K562 (cell line): ENCODE measurements around the gene SMIM21. TPM values are rescaled to one million over a fixed set of nuclear protein-coding genes. Genes with fewer than 3 reads are reported as not detected.

Experiments
- ATAC-seq: fragments of 200-7000 bp; cut with Tn5 transposase; 3 replicates; pipeline ENCODE4 v1.9.1; 2020; ENCODE audit warnings: moderate library complexity
- BruUV-seq: library from RNA; stranded (reverse); fragments of 400-500 nt; replicated peaks from 2 replicates; lab custom pipeline; 2021; lab: Mats Ljungman, UMichigan
- CTCF ChIA-PET: fragments of 300-600 bp; formaldehyde crosslinking; extraction: SDS; loops from one replicate; lab custom pipeline; 2021; ENCODE audit warnings: low intra/inter-chr PET ratio; lab: Yijun Ruan, JAX
- POLR2A ChIA-PET: fragments of 300-600, 350-650 bp; sonication (Branson Sonifier 250); formaldehyde crosslinking; extraction: SDS; loops from one replicate; lab custom pipeline; 2021; ENCODE audit warnings: antibody characterized with exemption, inconsistent platforms; lab: Yijun Ruan, JAX
- DNase-seq, 4 experiments: peaks; one replicate each; pipeline versions ENCODE4 v3.0.0 to v3.0.0-alpha.2; 2011 to 2018; ENCODE audit warnings: low spot score in 3 of 4, mixed read lengths in 3 of 4; ENCODE audit errors: extremely low read depth in 1 of 4
- FAIRE-seq: peaks from 2 replicates; lab custom pipeline; 2011; peaks lifted over from hg19 to GRCh38; lab: Jason Lieb, UNC
- H2AFZ ChIP-seq: 2 replicates; pipeline ENCODE4 v1.6.0; 2011; ENCODE audit warnings: low read depth, low read length, control low read depth, inconsistent platforms
- H3K27ac ChIP-seq: fragments of 200-600 bp; 3 replicates; pipeline ENCODE4 v1.8.0; 2011; ENCODE audit warnings: low read depth, mild to moderate bottlenecking, control low read depth, inconsistent platforms, low read length, moderate library complexity, mixed read lengths; ENCODE audit errors: extremely low read depth
- H3K27me3 ChIP-seq, 2 experiments: fragments of 300-600 bp in 1 of 2; 2 replicates in 1 of 2; 3 replicates in 1 of 2; pipeline versions ENCODE4 v1.6.0 to v1.8.0; 2011; ENCODE audit warnings: inconsistent platforms in 2 of 2, low read length in 2 of 2, mild to moderate bottlenecking in 1 of 2, mixed read lengths in 1 of 2, moderate library complexity in 1 of 2; ENCODE audit not compliant: control insufficient read depth in 2 of 2, insufficient read depth in 2 of 2
- H3K36me3 ChIP-seq: fragments of 300-600 bp; 3 replicates; pipeline ENCODE4 v1.8.0; 2011; ENCODE audit warnings: mild to moderate bottlenecking, low read length, inconsistent platforms; ENCODE audit not compliant: control insufficient read depth, insufficient read depth
- H3K4me1 ChIP-seq, 2 experiments: fragments of 200-600 bp in 1 of 2; replicated peaks in 1 of 2; 2 replicates in 1 of 2; 3 replicates in 1 of 2; pipeline versions ENCODE4 v1.5.1 to v1.8.0; 2011; ENCODE audit warnings: inconsistent platforms in 2 of 2, low read length in 2 of 2, mild to moderate bottlenecking in 1 of 2, mixed read lengths in 1 of 2, moderate library complexity in 1 of 2; ENCODE audit not compliant: control insufficient read depth in 2 of 2, insufficient read depth in 2 of 2
- H3K4me2 ChIP-seq: 2 replicates; pipeline ENCODE4 v1.6.1; 2011; ENCODE audit warnings: low read length, control low read depth, inconsistent platforms, mixed read lengths; ENCODE audit not compliant: insufficient read depth
- H3K4me3 ChIP-seq: fragments of 200-600 bp; sonication (generic), shearing (Covaris generic); 2 replicates; pipeline ENCODE4 v1.5.1; 2016; ENCODE audit warnings: control low read depth, inconsistent platforms
- H3K79me2 ChIP-seq: fragments of 200-600 bp; 3 replicates; pipeline ENCODE4 v1.8.0; 2011; ENCODE audit warnings: low read length, inconsistent platforms; ENCODE audit not compliant: control insufficient read depth, insufficient read depth
- H3K9ac ChIP-seq, 2 experiments: 2 replicates each; pipeline versions ENCODE4 v1.6.0 to v1.6.1; 2011; ENCODE audit warnings: low read depth in 2 of 2, low read length in 2 of 2, control low read depth in 1 of 2, inconsistent platforms in 1 of 2, mild to moderate bottlenecking in 1 of 2, mixed read lengths in 1 of 2; ENCODE audit not compliant: insufficient read depth in 1 of 2
- H3K9me1 ChIP-seq: one replicate; pipeline ENCODE4 v1.6.0; 2011; ENCODE audit warnings: inconsistent platforms, mild to moderate bottlenecking, low read length, moderate library complexity; ENCODE audit not compliant: control insufficient read depth, insufficient read depth
- H3K9me3 ChIP-seq: replicated peaks from 2 replicates; pipeline ENCODE4 v1.5.1; 2011; ENCODE audit warnings: low read depth, low read length, inconsistent platforms; ENCODE audit not compliant: control insufficient read depth, insufficient read depth
- H4K20me1 ChIP-seq: replicated peaks from 2 replicates; pipeline ENCODE4 v1.6.1; 2011; ENCODE audit warnings: low read length, inconsistent platforms, mixed read lengths; ENCODE audit not compliant: control insufficient read depth, insufficient read depth
- CEBPZ ChIP-seq: fragments of 150-350 bp; IDR thresholded peaks from 2 replicates; pipeline ENCODE4 v1.6.1; 2014; ENCODE audit warnings: low read depth, mild to moderate bottlenecking, low read length, borderline replicate concordance
- ESRRA ChIP-seq: fragments of 450-650 bp; IDR thresholded peaks from 2 replicates; pipeline ENCODE4 v1.6.1; 2014; ENCODE audit warnings: low read depth, mild to moderate bottlenecking, moderate library complexity, borderline replicate concordance
- HOMEZ ChIP-seq: fragments of 250-450 bp; sonication (Bioruptor Pico); IDR thresholded peaks from 2 replicates; pipeline ENCODE4 v1.4.0; 2020; ENCODE audit warnings: mild to moderate bottlenecking, moderate library complexity
- L3MBTL2 ChIP-seq: fragments of 450-650 bp; IDR thresholded peaks from 2 replicates; pipeline ENCODE4 v1.6.1; 2016; ENCODE audit warnings: mild to moderate bottlenecking, moderate library complexity
- TAL1 ChIP-seq: fragments of 450-650 bp; IDR thresholded peaks from 2 replicates; pipeline ENCODE4 v1.6.1; 2016; ENCODE audit warnings: mild to moderate bottlenecking
- ZNF217 ChIP-seq: sonication (generic); formaldehyde crosslinking; IDR thresholded peaks from 2 replicates; pipeline ENCODE4 v1.8.0; 2022; ENCODE audit warnings: mild to moderate bottlenecking, missing genetic modification reagents
- ZNF77 ChIP-seq: fragments of 250-450 bp; sonication (Bioruptor Pico); IDR thresholded peaks from 2 replicates; pipeline ENCODE4 v1.5.0; 2020
- WGBS: fragments of 100-300 bp; shearing (Covaris generic); methylation state at CpG from one replicate; pipeline ENCODE4 v1.1.6; 2016; ENCODE audit warnings: low coverage, mixed read lengths; ENCODE audit not compliant: insufficient coverage; ENCODE audit errors: missing lambda C conversion rate; 5-methylcytosine and 5-hydroxymethylcytosine counted together
- in situ Hi-C: fragments of 300-500 bp; cut with MboI; formaldehyde crosslinking; loops from 4 replicates; pipeline ENCODE4 v1.15.0; 2018; ENCODE audit warnings: inconsistent platforms, mixed read lengths
- intact Hi-C: fragments of 100-400 bp; cut with micrococcal nuclease; formaldehyde crosslinking; loops from 2 replicates; pipeline ENCODE4 v1.14.2; 2022
- polyA plus RNA-seq, 8 experiments: library from polyadenylated mRNA; depleted of rRNA in 4 of 8; stranded (reverse) in 5 of 8; unstranded in 3 of 8; fragments of >200 nt; fragmentation: Nextera tagmentation in 2 of 8; fragmentation: Illumina TruSeq in 1 of 8; extraction: Ambion mirVana in 2 of 8; extraction: Trizol in 1 of 8; gene quantifications; 2 replicates each; pipeline versions ENCODE4 v1.2.1 to v1.2.3, GENCODE V29; 2011 to 2014; ENCODE audit warnings: inconsistent platforms in 1 of 8, missing spikeins in 1 of 8
- total RNA-seq, 7 experiments: library from RNA; depleted of rRNA in 6 of 7; stranded (reverse); fragments of >200 nt in 6 of 7; fragmentation: Illumina TruSeq in 2 of 7; extraction: Trizol in 2 of 7; gene quantifications; 2 replicates each; pipeline versions ENCODE4 v1.2.1 to v1.2.3, GENCODE V29; 2011 to 2021; ENCODE audit warnings: low replicate concordance in 1 of 7

SMIM21 gene
- total and polyA plus RNA-seq, 9 of the 15 experiments (the other 6 are each of a cell fraction or from before 2014, with no cell fraction given), result not detected

- Histone ChIP-seq H3K9me1 (no peaks in the 10 kb centered on the region), H3K9me3 (no peaks in the 10 kb centered on the region), H3K27me3 (peaks cover 0 to 17% of the 10 kb centered on the region in 2 experiments; a peak in 3 of 5 replicates), H3K36me3 (no peaks in the 10 kb centered on the region), H3K4me1 (no peaks in the 10 kb centered on the region), H3K9ac (no peak overlapping the region), H3K79me2 (no peaks in the 10 kb centered on the region), H3K4me2 (no peak overlapping the region), H4K20me1 (no peaks in the 10 kb centered on the region), H3K27ac (no peak overlapping the region), H3K4me3 (no peak overlapping the region), H2AFZ (no peak overlapping the region)
- DNase-seq (no peak), FAIRE-seq (no peak), ATAC-seq (no peak)
- CTCF ChIA-PET, result no interaction called here
- in situ Hi-C loops (no loop called here), intact Hi-C loops (no loop called here)
- TF ChIP-seq L3MBTL2, result no peak
- TF ChIP-seq TAL1, result no peak
- WGBS, result 0% methylated on average over 4 of the region's 13 CpGs
- POLR2A ChIA-PET, result no interaction called here
- no TSS peak for BruUV-seq
Measured at GRCh38 chr18:75464356-75464755, 36.9 kb upstream of the SMIM21 start.

GRCh38 chr18:75462178-75462832, 34.8 kb upstream of the SMIM21 start:
- ATAC-seq (no peak), FAIRE-seq (no peak), DNase-seq (no peak)
- Histone ChIP-seq H3K79me2 (no peaks in the 10 kb centered on the region), H3K9me3 (no peaks in the 10 kb centered on the region), H4K20me1 (no peaks in the 10 kb centered on the region), H3K4me1 (no peaks in the 10 kb centered on the region), H3K4me2 (no peak overlapping the region), H2AFZ (no peak overlapping the region), H3K4me3 (no peak overlapping the region), H3K36me3 (no peaks in the 10 kb centered on the region), H3K27me3 (peaks cover 0 to 13% of the 10 kb centered on the region in 2 experiments; a peak in 3 of 5 replicates), H3K9me1 (no peaks in the 10 kb centered on the region), H3K9ac (no peak overlapping the region), H3K27ac (no peak overlapping the region)
- BruUV-seq, result no TSS peak
- CTCF ChIA-PET, result no interaction called here
- intact Hi-C loops (no loop called here), in situ Hi-C loops (no loop called here)
- 0% methylated on average over 10 of the region's 10 CpGs for WGBS
- POLR2A ChIA-PET, result no interaction called here
- TF ChIP-seq HOMEZ (CRISPR knock-in tag) (no peak), ZNF217 (CRISPR knock-in tag) (no peak), CEBPZ (no peak), ESRRA (no peak), ZNF77 (CRISPR knock-in tag) (no peak)
